K562 (cell line): ENCODE data around the gene DCTN2. TPM values are rescaled to one million over a fixed set of nuclear protein-coding genes. Genes with fewer than 3 reads are reported as not detected.

ENCODE experiments used
- DPF2 ChIP-seq: fragments of 450-650 bp; IDR thresholded peaks from 2 replicates; pipeline ENCODE4 v1.6.1; 2016
- ETV5 ChIP-seq: sonication (generic); formaldehyde crosslinking; IDR thresholded peaks from 2 replicates; pipeline ENCODE4 v1.4.0; 2020; ENCODE audit warnings: low read depth, mild to moderate bottlenecking, missing genetic modification reagents
- HDAC1 ChIP-seq, 2 experiments: fragments of 450-650 bp; IDR thresholded peaks; 2 replicates each; pipeline ENCODE4 v1.6.1; 2016 to 2017; ENCODE audit warnings: inconsistent platforms in 1 of 2, mild to moderate bottlenecking in 1 of 2, moderate library complexity in 1 of 2
- HDAC8 ChIP-seq: fragments of 450-650 bp; IDR thresholded peaks from 2 replicates; pipeline ENCODE4 v1.6.1; 2016; ENCODE audit warnings: mild to moderate bottlenecking, missing genetic modification characterization, moderate library complexity, missing compliant biosample characterization
- MCM3 ChIP-seq: fragments of 450-650 bp; IDR thresholded peaks from 2 replicates; pipeline ENCODE4 v1.6.1; 2016
- MTA2 ChIP-seq: fragments of 450-650 bp; IDR thresholded peaks from 2 replicates; pipeline ENCODE4 v1.6.1; 2016; ENCODE audit warnings: low read depth
- NR2C1 ChIP-seq, 2 experiments: fragments of 450-650 bp; IDR thresholded peaks; 2 replicates each; pipeline ENCODE4 v1.6.1; 2017; ENCODE audit warnings: mild to moderate bottlenecking in 2 of 2, antibody characterized with exemption in 1 of 2, inconsistent platforms in 1 of 2, missing compliant biosample characterization in 1 of 2, missing genetic modification characterization in 1 of 2
- RBM14 ChIP-seq: fragments of 200-400 bp; formaldehyde crosslinking; IDR thresholded peaks from 2 replicates; pipeline ENCODE4 v1.6.1; 2018; ENCODE audit warnings: low read depth, mild to moderate bottlenecking, low read length, moderate library complexity, borderline replicate concordance; ENCODE audit not compliant: insufficient read depth
- RFX7 ChIP-seq: fragments of 250-450 bp; sonication (Bioruptor Pico); IDR thresholded peaks from 2 replicates; pipeline ENCODE4 v1.5.1; 2021; ENCODE audit warnings: mild to moderate bottlenecking
- SIRT6 ChIP-seq: IDR thresholded peaks from one replicate; pipeline ENCODE4 v1.6.1; 2012; ENCODE audit warnings: low read depth, mild to moderate bottlenecking, control low read depth, inconsistent platforms, low read length, moderate library complexity
- SNIP1 ChIP-seq: fragments of 450-650 bp; IDR thresholded peaks from 2 replicates; pipeline ENCODE4 v1.7.1; 2017; ENCODE audit warnings: low read depth, mild to moderate bottlenecking
- TEAD4 ChIP-seq, 2 experiments: sonication (generic) in 1 of 2; formaldehyde crosslinking in 1 of 2; IDR thresholded peaks; 2 replicates each; pipeline versions ENCODE4 v1.6.1 to v1.8.0; 2012 to 2022; ENCODE audit warnings: borderline replicate concordance in 1 of 2, inconsistent platforms in 1 of 2, low read length in 1 of 2, mild to moderate bottlenecking in 1 of 2, missing genetic modification reagents in 1 of 2
- TGIF2 ChIP-seq: sonication (generic); formaldehyde crosslinking; IDR thresholded peaks from 2 replicates; pipeline ENCODE4 v1.8.1; 2022; ENCODE audit warnings: mild to moderate bottlenecking, missing genetic modification reagents, moderate library complexity
- ZEB2 ChIP-seq: fragments of 450-650 bp; IDR thresholded peaks from 2 replicates; pipeline ENCODE4 v1.6.1; 2016
- ZFP1 ChIP-seq: fragments of 450-650 bp; formaldehyde crosslinking; IDR thresholded peaks from 2 replicates; pipeline ENCODE4 v1.4.0; 2020; ENCODE audit warnings: mild to moderate bottlenecking, mixed read lengths
- ZNF695 ChIP-seq: fragments of 450-650 bp; formaldehyde crosslinking; IDR thresholded peaks from 2 replicates; pipeline ENCODE4 v1.4.0; 2020; ENCODE audit warnings: mild to moderate bottlenecking, moderate library complexity
- ZNF699 ChIP-seq: fragments of 250-450 bp; sonication (Bioruptor Pico); IDR thresholded peaks from 2 replicates; pipeline ENCODE4 v1.8.0; 2021; ENCODE audit warnings: mild to moderate bottlenecking, moderate library complexity; ENCODE audit not compliant: insufficient replicate concordance
- polyA plus RNA-seq, 8 experiments: library from polyadenylated mRNA; depleted of rRNA in 4 of 8; stranded (reverse) in 5 of 8; unstranded in 3 of 8; fragments of >200 nt; fragmentation: Nextera tagmentation in 2 of 8; fragmentation: Illumina TruSeq in 1 of 8; extraction: Ambion mirVana in 2 of 8; extraction: Trizol in 1 of 8; gene quantifications; 2 replicates each; pipeline versions ENCODE4 v1.2.1 to v1.2.3, GENCODE V29; 2011 to 2014; ENCODE audit warnings: inconsistent platforms in 1 of 8, missing spikeins in 1 of 8
- total RNA-seq, 7 experiments: library from RNA; depleted of rRNA in 6 of 7; stranded (reverse); fragments of >200 nt in 6 of 7; fragmentation: Illumina TruSeq in 2 of 7; extraction: Trizol in 2 of 7; gene quantifications; 2 replicates each; pipeline versions ENCODE4 v1.2.1 to v1.2.3, GENCODE V29; 2011 to 2021; ENCODE audit warnings: low replicate concordance in 1 of 7
- TF ChIP-seq, protein P1 (sequence below): fragments of 450-650 bp; IDR thresholded peaks from 2 replicates; pipeline ENCODE4 v1.6.1; 2017; ENCODE audit warnings: antibody characterized with exemption, mild to moderate bottlenecking
- TF ChIP-seq, protein P2 (sequence below): IDR thresholded peaks from 3 replicates; pipeline ENCODE4 v1.6.1; 2011; ENCODE audit warnings: borderline replicate concordance, mild to moderate bottlenecking, moderate library complexity; ENCODE audit not compliant: insufficient read length; ENCODE audit errors: extremely low read depth
- TF ChIP-seq, protein P3 (sequence below): fragments of 450-650 bp; IDR thresholded peaks from 2 replicates; pipeline ENCODE4 v1.6.1; 2014; ENCODE audit warnings: low read depth, mild to moderate bottlenecking, moderate library complexity, borderline replicate concordance

Gene DCTN2
- total and polyA plus RNA-seq, 9 of the 15 experiments (the other 6 are each of a cell fraction or from before 2014, with no cell fraction given): 43.6 to 270 (median 125) TPM

DNA sequence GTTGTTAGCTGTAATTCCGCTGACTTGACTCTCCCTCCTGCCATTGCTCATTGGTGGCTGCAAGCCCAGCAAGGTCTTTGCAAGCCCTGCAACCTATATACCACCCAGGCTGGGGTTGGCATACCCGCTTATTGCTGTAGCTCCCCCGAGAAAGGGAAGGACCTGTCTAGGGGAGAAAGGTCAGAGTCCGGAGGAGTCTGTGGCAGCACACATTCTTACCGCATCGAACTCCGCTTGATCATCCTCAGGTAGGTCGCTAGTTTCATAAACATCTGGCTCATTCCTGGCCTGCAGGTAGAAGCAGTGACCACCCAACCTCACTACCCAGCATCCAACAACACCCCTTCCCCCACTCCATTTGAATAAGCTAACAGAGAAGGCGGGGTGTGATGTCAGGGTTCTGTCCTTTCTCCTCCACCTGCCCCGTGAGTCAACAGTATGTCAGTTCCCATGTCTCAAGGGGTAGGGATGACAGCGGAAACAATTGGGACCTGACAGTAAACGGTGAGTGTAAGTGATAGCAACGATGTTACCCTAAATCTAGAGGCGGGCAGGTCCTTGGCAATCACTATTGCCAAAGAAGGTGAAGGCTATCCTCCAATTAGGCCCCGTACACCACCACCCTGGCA is 1.1 kb downstream of the DCTN2 start (continued):
- no peak for TF ChIP-seq RFX7 (CRISPR knock-in tag)
- TF ChIP-seq SNIP1: no peak
- peak; percentile 58 for TF ChIP-seq DPF2
- TF ChIP-seq ZNF695: no peak
- 0 out of 2 replicates have a peak, but pooled peaks have one; percentile 12 for TF ChIP-seq TEAD4 (IDR thresholded peaks at IDR 0.05; ENCODE audit: low read length)
- TF ChIP-seq TEAD4 (CRISPR knock-in tag; IDR thresholded peaks at IDR 0.05; ENCODE audit: borderline replicate concordance): no peak
- TF ChIP-seq ZNF699 (CRISPR knock-in tag): no peak
- no peak for TF ChIP-seq SIRT6
- TF ChIP-seq HDAC1 (IDR thresholded peaks at IDR 0.05): peak in 1 of 2 experiments; percentile 37; a peak in 1 of 4 replicates
- TF ChIP-seq, protein P1, sequence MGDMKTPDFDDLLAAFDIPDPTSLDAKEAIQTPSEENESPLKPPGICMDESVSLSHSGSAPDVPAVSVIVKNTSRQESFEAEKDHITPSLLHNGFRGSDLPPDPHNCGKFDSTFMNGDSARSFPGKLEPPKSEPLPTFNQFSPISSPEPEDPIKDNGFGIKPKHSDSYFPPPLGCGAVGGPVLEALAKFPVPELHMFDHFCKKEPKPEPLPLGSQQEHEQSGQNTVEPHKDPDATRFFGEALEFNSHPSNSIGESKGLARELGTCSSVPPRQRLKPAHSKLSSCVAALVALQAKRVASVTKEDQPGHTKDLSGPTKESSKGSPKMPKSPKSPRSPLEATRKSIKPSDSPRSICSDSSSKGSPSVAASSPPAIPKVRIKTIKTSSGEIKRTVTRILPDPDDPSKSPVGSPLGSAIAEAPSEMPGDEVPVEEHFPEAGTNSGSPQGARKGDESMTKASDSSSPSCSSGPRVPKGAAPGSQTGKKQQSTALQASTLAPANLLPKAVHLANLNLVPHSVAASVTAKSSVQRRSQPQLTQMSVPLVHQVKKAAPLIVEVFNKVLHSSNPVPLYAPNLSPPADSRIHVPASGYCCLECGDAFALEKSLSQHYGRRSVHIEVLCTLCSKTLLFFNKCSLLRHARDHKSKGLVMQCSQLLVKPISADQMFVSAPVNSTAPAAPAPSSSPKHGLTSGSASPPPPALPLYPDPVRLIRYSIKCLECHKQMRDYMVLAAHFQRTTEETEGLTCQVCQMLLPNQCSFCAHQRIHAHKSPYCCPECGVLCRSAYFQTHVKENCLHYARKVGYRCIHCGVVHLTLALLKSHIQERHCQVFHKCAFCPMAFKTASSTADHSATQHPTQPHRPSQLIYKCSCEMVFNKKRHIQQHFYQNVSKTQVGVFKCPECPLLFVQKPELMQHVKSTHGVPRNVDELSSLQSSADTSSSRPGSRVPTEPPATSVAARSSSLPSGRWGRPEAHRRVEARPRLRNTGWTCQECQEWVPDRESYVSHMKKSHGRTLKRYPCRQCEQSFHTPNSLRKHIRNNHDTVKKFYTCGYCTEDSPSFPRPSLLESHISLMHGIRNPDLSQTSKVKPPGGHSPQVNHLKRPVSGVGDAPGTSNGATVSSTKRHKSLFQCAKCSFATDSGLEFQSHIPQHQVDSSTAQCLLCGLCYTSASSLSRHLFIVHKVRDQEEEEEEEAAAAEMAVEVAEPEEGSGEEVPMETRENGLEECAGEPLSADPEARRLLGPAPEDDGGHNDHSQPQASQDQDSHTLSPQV: peak; percentile 63; the same call in 1 of the 2 replicates
- TF ChIP-seq ZFP1: no peak
- TF ChIP-seq HDAC8 (tag): no peak
- TF ChIP-seq MTA2: no peak
- TF ChIP-seq ETV5: no peak
- TF ChIP-seq ZEB2: peak; percentile 54; the same call in 1 of the 2 replicates
- TF ChIP-seq, protein P2, sequence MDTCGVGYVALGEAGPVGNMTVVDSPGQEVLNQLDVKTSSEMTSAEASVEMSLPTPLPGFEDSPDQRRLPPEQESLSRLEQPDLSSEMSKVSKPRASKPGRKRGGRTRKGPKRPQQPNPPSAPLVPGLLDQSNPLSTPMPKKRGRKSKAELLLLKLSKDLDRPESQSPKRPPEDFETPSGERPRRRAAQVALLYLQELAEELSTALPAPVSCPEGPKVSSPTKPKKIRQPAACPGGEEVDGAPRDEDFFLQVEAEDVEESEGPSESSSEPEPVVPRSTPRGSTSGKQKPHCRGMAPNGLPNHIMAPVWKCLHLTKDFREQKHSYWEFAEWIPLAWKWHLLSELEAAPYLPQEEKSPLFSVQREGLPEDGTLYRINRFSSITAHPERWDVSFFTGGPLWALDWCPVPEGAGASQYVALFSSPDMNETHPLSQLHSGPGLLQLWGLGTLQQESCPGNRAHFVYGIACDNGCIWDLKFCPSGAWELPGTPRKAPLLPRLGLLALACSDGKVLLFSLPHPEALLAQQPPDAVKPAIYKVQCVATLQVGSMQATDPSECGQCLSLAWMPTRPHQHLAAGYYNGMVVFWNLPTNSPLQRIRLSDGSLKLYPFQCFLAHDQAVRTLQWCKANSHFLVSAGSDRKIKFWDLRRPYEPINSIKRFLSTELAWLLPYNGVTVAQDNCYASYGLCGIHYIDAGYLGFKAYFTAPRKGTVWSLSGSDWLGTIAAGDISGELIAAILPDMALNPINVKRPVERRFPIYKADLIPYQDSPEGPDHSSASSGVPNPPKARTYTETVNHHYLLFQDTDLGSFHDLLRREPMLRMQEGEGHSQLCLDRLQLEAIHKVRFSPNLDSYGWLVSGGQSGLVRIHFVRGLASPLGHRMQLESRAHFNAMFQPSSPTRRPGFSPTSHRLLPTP: no peak
- no peak for TF ChIP-seq NR2C1 (IDR thresholded peaks at IDR 0.05)
- TF ChIP-seq NR2C1 (tag; IDR thresholded peaks at IDR 0.05): 0 out of 2 replicates have a peak, but pooled peaks have one; percentile 21
- TF ChIP-seq MCM3: no peak
- no peak for TF ChIP-seq RBM14
- TF ChIP-seq, protein P3, sequence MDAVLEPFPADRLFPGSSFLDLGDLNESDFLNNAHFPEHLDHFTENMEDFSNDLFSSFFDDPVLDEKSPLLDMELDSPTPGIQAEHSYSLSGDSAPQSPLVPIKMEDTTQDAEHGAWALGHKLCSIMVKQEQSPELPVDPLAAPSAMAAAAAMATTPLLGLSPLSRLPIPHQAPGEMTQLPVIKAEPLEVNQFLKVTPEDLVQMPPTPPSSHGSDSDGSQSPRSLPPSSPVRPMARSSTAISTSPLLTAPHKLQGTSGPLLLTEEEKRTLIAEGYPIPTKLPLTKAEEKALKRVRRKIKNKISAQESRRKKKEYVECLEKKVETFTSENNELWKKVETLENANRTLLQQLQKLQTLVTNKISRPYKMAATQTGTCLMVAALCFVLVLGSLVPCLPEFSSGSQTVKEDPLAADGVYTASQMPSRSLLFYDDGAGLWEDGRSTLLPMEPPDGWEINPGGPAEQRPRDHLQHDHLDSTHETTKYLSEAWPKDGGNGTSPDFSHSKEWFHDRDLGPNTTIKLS: no peak
- no peak for TF ChIP-seq TGIF2 (CRISPR knock-in tag)
